ENCODE results near the gene PRKN. TPM values are rescaled to one million over a fixed set of nuclear protein-coding genes. Genes with fewer than 3 reads are reported as not detected.

PRKN gene
- total and polyA plus RNA-seq, 2 experiments from 2014 or later: 2.3 to 3.9 TPM

DNA sequence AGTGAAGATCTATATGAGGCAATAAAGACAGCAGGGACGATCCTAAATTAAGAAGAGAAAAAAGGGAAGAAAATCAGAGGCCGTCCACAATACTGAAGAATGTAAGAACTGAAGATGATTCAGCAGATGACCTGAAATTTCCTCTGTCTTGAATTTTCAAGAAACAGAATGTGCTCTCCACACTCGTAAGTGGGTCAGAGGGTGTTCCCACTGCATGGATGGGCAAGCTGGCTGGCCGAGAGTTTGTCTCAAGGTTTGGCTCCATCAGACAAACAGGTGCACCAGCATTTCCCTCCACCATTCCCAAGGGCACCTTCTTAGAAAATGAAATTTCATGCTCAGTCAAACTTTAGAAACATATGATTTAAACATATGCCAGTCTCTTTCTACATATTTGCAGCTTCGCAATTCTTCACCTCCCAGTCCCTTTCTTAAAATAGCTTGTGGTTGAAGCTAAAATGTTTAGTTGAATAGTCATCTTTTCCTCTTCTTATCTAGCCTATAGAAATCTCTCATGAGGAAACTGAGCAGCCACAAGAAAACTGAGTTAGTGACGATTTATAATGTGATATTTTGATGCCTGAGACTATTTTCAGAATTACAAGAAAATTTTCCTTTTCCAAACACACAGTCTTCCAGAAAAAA, 576.4 kb downstream of the PRKN start:
- no peak overlapping the region for H3K4me3 ChIP-seq
- 74% methylated on average over 6 of the region's 6 CpGs for WGBS (ENCODE audit: low lambda C conversion rate, missing lambda C conversion rate)

DNA sequence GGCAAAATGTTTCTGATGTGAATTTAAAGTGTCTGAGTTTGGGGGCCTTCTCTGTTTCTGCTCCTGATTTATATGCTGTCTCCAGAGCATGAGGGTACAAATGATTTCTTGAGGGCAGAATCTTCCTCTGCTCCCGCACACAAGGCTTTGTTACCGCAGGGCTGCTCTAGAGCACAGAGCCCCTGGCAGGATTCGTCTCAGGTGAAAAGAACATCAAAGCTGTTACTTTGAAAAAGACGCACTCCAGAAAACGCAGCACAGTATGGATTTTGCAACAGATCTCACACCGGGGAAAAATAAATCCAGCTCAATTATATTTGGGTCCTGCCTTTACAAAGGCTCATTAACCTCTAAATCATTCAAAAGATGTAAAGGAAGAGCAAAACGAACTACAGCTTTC, 577.3 kb downstream of the PRKN start:
- WGBS (ENCODE audit: low lambda C conversion rate, missing lambda C conversion rate): 78% methylated on average over 7 of the region's 7 CpGs
- no peaks in the 10 kb centered on the region for H3K27me3 ChIP-seq
- no peaks in the 10 kb centered on the region for H3K9me3 ChIP-seq (ENCODE audit: low read depth)
- no peaks in the 10 kb centered on the region for H4K20me1 ChIP-seq (ENCODE audit: insufficient read depth, poor library complexity, severe bottlenecking)
- H3K79me2 ChIP-seq: no peaks in the 10 kb centered on the region
- no peaks in the 10 kb centered on the region for H3K4me1 ChIP-seq (ENCODE audit: insufficient read depth)
- no peaks in the 10 kb centered on the region for H3K36me3 ChIP-seq (replicated peaks; ENCODE audit: insufficient read depth, low read depth)
- TF ChIP-seq CTCF (IDR thresholded peaks at IDR 0.05; ENCODE audit: poor library complexity) (no peak), EZH2 (IDR thresholded peaks at IDR 0.05; ENCODE audit: borderline replicate concordance) (no peak), EZH2phosphoT487 (IDR thresholded peaks at IDR 0.05; ENCODE audit: low read depth, severe bottlenecking, unreplicated experiment) (no peak)
- no peak overlapping the region for H3K4me2 ChIP-seq
- H2AFZ ChIP-seq: no peak overlapping the region
- H3K9me2 ChIP-seq (replicated peaks; ENCODE audit: insufficient read depth): no peaks in the 10 kb centered on the region
- DNase-seq (ENCODE audit: low spot score): no peak
- no peak overlapping the region for H3K4me3 ChIP-seq
- no peak overlapping the region for H3K27ac ChIP-seq

More for the DNA sequence above, 576.4 kb downstream of the PRKN start:
- no peaks in the 10 kb centered on the region for H3K27me3 ChIP-seq
- no peak for TF ChIP-seq CTCF (IDR thresholded peaks at IDR 0.05; ENCODE audit: poor library complexity)
- no peak for TF ChIP-seq EZH2phosphoT487 (IDR thresholded peaks at IDR 0.05; ENCODE audit: low read depth, severe bottlenecking, unreplicated experiment)
- TF ChIP-seq EZH2 (IDR thresholded peaks at IDR 0.05; ENCODE audit: borderline replicate concordance): no peak
- H3K9me2 ChIP-seq (replicated peaks; ENCODE audit: insufficient read depth): no peaks in the 10 kb centered on the region
- no peak overlapping the region for H3K27ac ChIP-seq
- H3K36me3 ChIP-seq (replicated peaks; ENCODE audit: insufficient read depth, low read depth): no peaks in the 10 kb centered on the region
- no peak overlapping the region for H3K4me2 ChIP-seq
- H4K20me1 ChIP-seq (ENCODE audit: insufficient read depth, poor library complexity, severe bottlenecking): no peaks in the 10 kb centered on the region
- H2AFZ ChIP-seq: no peak overlapping the region
- H3K79me2 ChIP-seq: no peaks in the 10 kb centered on the region
- DNase-seq (ENCODE audit: low spot score): no peak
- no peaks in the 10 kb centered on the region for H3K4me1 ChIP-seq (ENCODE audit: insufficient read depth)
- H3K9me3 ChIP-seq (ENCODE audit: low read depth): no peaks in the 10 kb centered on the region

DNA sequence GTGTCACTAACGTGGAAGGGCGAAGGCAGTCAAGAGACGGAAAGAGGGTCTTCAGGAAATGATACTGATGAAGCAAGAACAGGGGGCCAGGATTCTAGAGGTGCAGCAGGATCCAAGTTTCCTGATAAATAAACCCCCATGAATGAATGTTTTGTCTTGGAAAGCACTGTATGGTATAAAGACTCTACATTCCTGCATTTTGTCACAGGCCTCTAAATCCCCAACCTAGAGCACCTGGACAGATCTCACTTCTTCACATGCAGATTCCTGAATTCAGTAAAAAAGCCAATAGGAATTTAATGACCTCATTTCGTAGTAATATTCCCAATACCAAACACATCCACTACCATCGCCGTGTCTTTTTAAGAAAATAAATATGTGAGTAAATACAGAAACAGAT, 577.8 kb downstream of the PRKN start:
- Histone ChIP-seq H3K27me3 (no peaks in the 10 kb centered on the region), H3K4me1 (ENCODE audit: insufficient read depth) (no peaks in the 10 kb centered on the region), H3K4me2 (no peak overlapping the region), H3K9me3 (ENCODE audit: low read depth) (no peaks in the 10 kb centered on the region), H4K20me1 (ENCODE audit: insufficient read depth, poor library complexity, severe bottlenecking) (no peaks in the 10 kb centered on the region), H3K27ac (no peak overlapping the region), H3K36me3 (replicated peaks; ENCODE audit: insufficient read depth, low read depth) (no peaks in the 10 kb centered on the region), H2AFZ (no peak overlapping the region), H3K79me2 (no peaks in the 10 kb centered on the region), H3K9me2 (replicated peaks; ENCODE audit: insufficient read depth) (no peaks in the 10 kb centered on the region), H3K4me3 (no peak overlapping the region)
- DNase-seq (ENCODE audit: low spot score): no peak
- WGBS (ENCODE audit: low lambda C conversion rate, missing lambda C conversion rate): 91% methylated on average over 6 of the region's 6 CpGs
- TF ChIP-seq CTCF (IDR thresholded peaks at IDR 0.05; ENCODE audit: poor library complexity) (no peak), EZH2phosphoT487 (IDR thresholded peaks at IDR 0.05; ENCODE audit: low read depth, severe bottlenecking, unreplicated experiment) (no peak), EZH2 (IDR thresholded peaks at IDR 0.05; ENCODE audit: borderline replicate concordance) (no peak)
